Measurements from ENCODE around the gene LEAP2.

Gene LEAP2

GRCh38 chr5:132884548-132884947 is 11.1 kb downstream of the LEAP2 start:
- no peak for DNase-seq

GRCh38 chr5:132886064-132886823 is 12.8 kb downstream of the LEAP2 start:
- DNase-seq, result no peak

DNA sequence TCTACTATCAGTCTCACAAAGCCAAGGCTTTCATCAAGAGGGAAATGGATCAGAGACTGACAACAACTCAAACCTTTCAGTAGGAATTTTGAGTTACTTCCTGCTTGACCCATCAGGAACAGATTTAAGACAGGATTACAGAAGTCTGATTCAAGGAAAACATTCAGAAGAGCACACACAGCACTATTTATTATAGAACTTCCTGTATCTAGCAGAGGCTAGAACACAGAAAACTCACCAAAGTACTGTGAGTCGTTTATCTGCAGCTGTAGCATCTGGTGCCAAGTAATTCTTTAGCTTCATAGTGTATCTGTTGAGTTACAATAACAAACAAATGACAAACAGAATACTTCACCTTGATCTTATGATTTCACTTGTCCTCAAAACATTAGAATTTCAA is 13.8 kb downstream of the LEAP2 start:
- no peak for DNase-seq

- DNase-seq, result no peak
These were observed 16.0 kb downstream of the LEAP2 start for GRCh38 chr5:132889501-132889900.

- no peak for DNase-seq
These were observed 17.3 kb downstream of the LEAP2 start for GRCh38 chr5:132890817-132891216.

- DNase-seq, result no peak
These were observed 22.3 kb downstream of the LEAP2 start for GRCh38 chr5:132895719-132896305.

- no peak for DNase-seq
These were observed 23.2 kb downstream of the LEAP2 start for GRCh38 chr5:132896685-132897084.

GRCh38 chr5:132898094-132898493 is 24.6 kb downstream of the LEAP2 start:
- DNase-seq, result no peak

- DNase-seq, result no peak
These were observed 27.6 kb downstream of the LEAP2 start for GRCh38 chr5:132901036-132901435.

GRCh38 chr5:132901730-132902129 is 28.3 kb downstream of the LEAP2 start:
- no peak for DNase-seq

DNA sequence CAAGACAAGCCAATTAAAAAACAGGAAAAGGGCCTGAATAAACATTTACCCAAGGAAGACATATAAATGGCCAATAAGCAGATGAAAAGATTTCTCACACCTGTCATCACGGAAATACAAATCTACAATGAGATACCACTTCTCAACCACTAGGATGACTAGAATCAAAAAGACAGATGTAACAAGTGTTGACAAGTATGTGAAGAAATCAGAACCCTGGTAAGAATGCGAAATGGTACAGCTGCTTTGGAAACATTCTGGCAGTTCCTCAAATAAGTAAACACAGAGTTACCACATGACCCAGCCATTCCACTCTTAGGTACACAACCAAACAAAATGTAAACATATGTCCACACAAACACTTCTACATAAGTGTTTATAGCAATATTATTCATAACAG is 32.5 kb downstream of the LEAP2 start:
- no peak for DNase-seq

DNA sequence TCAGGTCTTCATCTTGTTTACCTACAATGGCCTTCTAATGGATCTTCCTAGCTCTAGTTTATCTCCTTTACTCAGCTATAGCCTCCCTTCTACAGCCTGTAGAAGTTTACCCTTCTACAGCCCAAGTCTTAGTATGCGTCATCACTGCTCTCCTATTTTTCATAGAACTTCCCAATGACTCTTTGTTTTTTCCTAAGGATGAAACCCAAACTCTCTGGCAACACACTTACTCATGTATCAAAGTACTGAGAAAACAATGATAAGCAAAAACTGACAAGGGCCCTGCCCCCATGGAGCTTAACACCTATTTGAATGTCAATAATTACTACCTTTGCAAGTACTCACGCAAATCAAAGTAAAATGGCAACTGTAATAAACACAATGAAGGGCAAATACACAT is 33.7 kb downstream of the LEAP2 start:
- DNase-seq, result no peak

DNA sequence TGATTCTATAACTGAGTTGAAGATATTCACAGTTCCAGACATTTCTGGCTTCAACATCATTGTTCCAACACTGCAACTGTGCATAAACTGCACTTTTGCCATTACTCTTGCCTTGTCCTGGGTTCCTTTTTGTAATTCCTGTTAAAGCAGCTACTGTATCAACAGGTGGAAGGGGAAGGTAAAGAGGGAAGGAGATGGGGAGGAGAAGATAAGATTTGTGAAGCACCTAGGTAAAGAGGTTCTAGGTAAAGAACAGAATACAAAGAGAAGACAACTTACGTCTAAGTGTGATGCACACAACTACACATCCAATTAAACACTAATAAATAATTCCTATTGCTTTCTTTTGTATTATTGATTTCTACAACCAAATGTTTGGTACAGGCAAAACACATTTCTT is 36.2 kb downstream of the LEAP2 start:
- no peak for DNase-seq

DNA sequence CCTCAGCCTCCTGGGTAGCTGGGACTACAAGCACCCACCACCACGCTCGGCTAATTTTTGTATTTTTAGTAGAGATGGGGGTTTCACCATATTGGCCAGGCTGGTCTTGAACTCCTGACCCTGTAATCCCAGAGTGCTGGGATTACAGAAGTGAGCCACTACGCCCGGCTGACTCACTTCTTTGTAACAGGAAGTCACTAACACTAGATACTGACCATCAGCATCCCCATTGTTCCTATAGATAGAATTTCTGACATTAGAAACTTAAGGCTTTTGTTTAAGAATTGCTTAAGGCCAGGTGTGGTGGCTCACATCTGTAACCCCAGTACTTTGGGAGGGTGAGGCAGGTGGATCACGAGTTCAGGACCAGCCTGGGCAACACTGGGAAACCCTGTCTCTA is 42.2 kb downstream of the LEAP2 start:
- no peak for DNase-seq

DNA sequence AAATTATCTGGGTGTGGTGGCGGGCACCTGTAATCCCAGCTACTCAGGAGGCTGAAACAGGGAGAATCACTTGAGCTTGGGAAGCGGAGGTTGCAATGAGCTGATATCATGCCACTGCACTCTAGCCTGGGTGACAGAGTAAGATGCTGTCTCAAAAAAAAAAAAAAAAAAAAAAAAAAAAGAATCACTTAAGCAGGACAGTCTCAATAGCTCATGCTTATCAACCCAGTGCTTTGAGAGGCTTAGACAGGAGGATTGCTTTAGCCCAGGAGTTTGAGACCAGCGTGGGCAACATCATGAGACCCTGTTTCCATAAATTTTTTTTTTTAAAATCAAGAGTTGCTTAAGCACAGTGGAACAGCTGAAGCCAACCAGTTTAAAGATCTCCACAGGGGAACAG is 42.6 kb downstream of the LEAP2 start:
- no peak for DNase-seq
